PFSK-1 (cell line): ENCODE measurements around the gene YWHAQ.

Source experiments
- POLR2AphosphoS5 ChIP-seq: IDR thresholded peaks from 2 replicates; pipeline ENCODE4 v1.6.1; 2012; ENCODE audit warnings: low read depth, mild to moderate bottlenecking, control low read depth, low read length, moderate library complexity
- SIN3A ChIP-seq: IDR thresholded peaks from 2 replicates; pipeline ENCODE4 v1.6.1; 2012; ENCODE audit warnings: mild to moderate bottlenecking, low read length, moderate library complexity, borderline replicate concordance; ENCODE audit not compliant: insufficient read depth
- TAF1 ChIP-seq: IDR thresholded peaks from 2 replicates; pipeline ENCODE4 v1.6.1; 2012; ENCODE audit warnings: low read length, control low read depth, borderline replicate concordance; ENCODE audit not compliant: insufficient read depth

GRCh38 chr2:9666306-9666705 is 35.5 kb upstream of the YWHAQ start:
- TF ChIP-seq POLR2AphosphoS5, result no peak
- no peak for TF ChIP-seq SIN3A
- TF ChIP-seq TAF1, result no peak
